NCI-H526 treated with DMSO at 0.1 percent for 48 hours (cell line): ENCODE results near the gene BRINP2.

Experiments
- DNase-seq: peaks from one replicate; lab custom pipeline; 2025; lab: John Stamatoyannopoulos, UW

BRINP2 gene

DNA sequence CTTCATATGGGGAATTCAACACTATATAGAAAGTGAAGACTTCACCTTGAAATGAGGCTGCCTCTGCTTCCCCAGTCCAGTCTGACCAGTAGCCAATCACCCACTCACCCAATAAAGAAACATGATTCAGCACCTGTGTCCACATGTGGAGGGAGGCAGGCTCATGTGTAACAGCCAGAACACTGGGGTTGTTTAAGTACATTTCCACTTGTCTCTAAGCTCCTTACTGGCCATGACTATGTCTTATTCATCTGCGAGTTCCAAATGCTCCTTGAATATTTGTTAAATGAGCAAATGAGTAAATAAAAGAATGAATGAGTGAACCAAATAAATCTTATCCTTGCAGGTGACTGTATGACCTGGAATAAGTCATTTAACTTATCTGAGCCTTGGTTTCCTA lies 100.1 kb downstream of the BRINP2 start:
- DNase-seq = no peak

DNA sequence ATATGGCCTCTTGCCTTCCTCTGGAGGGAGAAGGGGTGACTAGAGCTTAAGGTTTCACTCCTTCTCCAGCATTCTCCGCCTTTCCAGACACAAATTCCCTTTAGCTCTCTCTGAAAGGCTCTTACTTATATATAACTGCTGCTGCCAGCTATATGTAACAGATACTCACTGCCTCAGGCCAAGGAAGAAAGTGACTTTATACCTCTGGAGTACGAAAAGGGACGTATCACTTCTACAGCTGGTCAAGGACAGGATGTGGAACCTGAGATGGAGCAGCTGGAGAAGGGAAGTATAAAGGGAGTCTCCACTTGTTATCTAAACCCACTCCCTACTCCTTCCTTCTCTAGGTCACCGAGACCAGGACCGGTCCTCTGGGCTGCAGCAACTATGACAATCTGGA lies 102.4 kb downstream of the BRINP2 start:
- no peak for DNase-seq

DNA sequence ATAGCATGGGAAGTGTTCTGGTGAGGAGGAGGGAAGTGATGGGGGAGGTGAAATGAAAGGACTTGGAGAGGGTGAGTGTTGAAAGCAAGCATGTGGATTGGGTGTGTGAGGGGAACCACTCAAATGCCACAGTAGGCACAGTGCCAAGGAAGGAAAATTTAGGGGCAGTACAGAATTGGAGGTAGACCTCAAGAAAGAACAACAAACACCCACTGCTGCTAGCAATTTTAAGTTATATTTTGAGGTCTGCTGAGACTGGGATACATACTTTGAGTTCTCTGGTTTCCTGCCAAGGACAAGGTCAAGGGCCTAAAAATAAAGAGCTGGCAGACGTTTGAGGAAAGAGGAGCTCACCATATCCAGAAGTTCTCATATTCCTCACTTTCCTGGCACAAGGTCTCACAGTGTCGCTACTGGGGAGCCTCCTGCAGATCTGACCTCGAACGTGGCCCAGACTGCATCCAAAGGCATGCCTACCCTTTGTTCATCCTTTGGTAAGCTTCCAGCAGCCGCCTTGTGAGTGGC lies 104.0 kb downstream of the BRINP2 start:
- DNase-seq = no peak

DNA sequence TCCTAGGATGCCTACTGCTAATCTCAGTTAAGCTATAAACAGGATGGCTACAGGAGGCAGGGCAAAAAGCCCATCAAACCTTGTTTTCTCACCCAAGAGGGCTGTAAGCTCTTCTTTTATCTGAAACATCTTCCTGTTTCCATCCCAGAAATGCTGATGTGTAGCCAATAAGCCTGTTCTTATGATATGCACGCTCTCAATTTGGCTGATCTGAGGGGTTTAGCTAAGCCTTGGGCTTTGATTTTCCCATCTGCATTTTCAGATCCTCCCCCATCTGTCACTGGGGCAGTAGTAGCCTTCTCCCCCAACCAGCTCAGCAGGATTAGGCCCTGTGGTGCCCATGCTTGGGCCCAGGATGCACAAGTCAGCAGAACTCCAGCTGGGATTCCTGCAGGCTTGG lies 105.0 kb downstream of the BRINP2 start:
- no peak for DNase-seq

DNA sequence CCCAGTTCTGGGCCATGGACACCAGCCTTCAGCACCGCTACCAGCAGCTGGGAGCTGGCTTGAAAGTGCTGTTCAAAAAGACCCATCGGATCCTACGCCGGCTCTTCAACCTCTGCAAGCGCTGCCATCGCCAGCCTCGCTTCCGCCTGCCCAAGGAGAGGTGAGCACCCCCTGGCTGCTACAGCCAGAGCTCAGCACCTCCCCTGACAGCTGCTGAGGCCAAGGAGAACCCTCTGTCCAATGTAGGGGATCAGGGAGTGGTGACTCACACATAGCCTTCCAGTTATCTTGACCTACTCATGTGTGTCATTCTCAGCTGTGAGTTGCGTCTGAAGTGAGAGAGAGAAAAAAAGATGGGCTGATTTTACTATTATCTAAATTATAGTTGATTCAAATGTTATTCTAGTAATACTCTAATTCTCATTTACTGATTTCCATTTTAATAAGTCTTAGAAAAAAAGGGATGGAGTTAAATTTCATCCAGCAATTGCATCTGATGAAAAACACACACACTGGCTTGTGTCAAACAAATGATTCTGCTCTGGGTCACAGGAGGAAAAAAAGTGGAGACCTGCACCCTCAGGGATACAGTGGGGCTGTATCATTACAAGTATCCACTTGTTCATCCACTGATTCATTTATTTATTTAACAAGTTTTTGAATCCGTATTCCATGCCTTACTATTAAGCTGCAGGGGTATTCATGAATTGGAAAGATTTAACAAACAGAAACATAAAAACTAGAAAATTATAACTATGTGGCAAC lies 108.0 kb downstream of the BRINP2 start:
- DNase-seq = no peak

DNA sequence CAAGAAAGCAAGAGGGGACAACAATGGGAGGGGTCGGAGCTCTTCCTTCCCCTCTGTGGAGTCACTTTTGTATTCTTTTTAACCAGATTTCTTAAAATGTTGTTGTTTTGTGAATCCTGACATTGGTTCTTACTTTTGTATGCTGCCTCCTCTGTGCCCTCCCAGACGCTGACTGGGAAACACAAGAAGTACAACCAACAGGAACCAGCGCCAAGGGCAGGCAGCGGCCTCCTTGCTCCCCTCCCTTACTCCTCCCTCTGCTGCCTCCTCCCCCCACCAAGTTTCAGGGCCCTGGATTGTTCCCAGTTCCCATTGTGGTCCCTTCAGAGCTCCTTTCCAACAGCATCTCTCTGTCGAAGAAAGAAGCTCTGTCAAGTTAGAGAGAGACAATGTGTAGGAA lies 111.1 kb downstream of the BRINP2 start:
- no peak for DNase-seq

DNA sequence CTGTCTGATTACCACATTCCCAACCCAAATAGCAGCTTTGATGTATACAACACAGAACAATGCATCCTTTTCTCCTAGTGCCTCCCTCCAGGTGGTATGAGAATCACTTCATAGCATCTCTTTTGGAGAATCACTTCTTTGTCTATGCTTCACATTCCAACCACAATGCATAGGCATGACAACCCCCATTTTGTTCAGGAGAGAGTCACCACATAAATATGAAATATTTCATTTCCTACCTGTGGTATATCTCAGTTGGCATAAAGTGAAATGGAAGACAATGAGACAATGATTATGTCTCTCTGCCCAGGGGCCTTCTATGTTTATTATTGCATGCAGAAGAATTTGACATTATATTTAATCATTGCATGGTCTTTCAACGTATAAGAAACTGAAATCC lies 112.2 kb downstream of the BRINP2 start:
- no peak for DNase-seq

DNA sequence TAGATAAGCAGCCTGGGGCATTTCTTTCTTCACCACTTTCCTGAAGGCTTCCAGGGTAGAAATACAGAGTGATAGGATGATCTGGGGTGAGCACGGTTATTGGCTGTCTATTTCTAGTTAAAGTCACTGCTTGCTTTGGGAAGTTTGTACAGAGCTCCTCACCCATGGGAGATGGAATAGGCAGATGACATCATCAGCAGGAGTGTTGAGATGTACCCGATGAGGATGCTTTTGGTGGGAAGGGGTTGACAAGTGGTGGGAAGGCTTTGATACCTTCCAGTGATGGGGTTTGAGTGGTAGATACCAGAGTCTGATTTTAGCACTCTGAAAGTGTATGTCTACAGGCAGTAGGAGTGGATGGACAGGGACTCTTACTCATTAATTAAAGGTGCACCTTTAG lies 112.6 kb downstream of the BRINP2 start:
- DNase-seq = no peak

DNA sequence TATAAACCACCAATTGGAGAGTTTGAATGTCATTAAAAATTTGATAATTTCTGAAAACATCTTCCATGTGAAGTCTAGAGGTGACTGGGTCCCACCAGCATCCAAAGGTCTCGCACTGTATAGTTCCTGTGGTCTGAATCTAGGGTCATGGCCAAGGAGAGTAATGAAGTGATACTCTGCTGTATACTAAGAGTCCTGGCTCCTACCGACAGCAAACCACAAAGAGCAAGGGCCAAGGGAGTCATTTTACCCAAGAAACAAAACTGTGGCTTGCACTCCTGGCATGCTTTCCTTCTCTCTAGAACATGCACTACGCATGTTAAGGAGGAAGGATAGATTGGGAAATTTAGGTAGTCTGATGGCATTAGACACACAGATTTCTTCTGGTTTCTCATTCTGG lies 115.6 kb downstream of the BRINP2 start:
- DNase-seq = no peak

DNA sequence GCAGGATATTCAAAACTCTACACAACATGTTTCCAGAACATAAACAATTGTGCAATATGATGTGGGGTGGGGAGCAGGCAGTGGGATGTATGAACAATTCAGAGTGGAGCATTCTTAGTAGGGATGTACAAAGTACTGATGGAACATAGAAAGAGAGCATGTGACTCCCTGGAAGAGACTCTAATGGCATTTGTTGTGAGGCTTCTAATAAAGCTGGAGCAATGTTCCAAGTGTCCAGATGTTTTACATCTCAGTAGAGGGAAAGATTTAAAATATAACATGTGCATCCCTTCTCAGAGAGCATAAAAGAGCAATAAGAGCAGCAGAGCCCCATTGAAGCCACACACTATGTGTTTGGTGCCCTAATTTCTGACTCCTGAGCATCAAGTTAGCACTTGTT lies 116.5 kb downstream of the BRINP2 start:
- no peak for DNase-seq

DNA sequence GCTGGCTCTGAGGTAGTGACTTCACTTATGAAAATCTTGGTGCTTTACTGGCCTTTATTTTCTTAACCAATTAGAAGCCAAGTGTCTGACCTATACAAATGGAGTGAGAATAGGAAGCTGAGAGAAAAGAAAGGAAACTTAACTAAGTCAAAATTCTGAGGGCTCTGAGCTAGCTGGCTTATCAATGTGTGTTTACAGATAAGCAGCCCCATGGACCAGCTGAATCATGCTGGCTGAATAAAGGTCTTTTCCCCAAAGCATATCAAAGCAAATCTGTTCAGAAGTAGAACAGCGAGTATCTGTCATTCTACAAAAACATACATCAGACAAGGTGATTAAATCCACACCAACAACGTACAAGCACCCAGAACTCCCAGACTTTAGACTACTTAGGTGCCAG lies 117.2 kb downstream of the BRINP2 start:
- DNase-seq = no peak

DNA sequence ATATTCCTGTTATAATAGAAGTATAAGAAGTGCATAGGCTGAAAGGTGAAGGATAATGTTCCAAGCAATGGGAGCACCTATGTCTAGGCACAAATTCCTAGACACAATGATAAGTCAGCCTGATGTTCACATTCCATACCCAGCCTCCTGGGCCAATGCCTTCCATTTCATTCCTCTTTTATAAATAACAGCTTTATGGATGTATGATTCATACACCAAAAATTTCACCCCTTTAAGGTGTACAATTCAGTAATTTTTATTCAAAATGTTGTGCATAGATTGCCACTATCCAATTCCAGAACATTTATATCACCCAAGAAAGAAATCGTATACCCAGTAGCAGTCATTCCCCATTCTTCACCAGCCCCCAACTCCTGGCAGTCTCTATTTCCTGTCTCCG lies 118.8 kb downstream of the BRINP2 start:
- DNase-seq = no peak

DNA sequence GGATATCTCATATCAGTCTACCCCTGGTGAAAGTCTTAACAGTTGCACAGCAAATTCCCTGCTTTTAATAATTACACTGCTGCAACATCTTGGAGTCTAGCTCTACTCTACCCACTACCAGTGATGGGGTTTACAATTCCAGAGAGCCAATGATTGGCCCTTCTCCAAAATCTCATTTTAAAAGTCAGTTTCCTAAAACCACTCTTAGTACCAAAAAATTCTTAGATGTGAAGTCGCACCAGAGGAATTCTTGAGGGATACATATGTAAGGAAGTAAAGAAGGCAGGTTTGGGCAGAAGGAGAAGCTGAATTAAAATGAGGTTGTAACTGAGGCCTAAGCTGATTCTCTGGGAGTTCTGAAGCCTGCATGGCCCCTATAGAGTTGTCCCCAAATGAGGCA lies 129.7 kb downstream of the BRINP2 start:
- no peak for DNase-seq

DNA sequence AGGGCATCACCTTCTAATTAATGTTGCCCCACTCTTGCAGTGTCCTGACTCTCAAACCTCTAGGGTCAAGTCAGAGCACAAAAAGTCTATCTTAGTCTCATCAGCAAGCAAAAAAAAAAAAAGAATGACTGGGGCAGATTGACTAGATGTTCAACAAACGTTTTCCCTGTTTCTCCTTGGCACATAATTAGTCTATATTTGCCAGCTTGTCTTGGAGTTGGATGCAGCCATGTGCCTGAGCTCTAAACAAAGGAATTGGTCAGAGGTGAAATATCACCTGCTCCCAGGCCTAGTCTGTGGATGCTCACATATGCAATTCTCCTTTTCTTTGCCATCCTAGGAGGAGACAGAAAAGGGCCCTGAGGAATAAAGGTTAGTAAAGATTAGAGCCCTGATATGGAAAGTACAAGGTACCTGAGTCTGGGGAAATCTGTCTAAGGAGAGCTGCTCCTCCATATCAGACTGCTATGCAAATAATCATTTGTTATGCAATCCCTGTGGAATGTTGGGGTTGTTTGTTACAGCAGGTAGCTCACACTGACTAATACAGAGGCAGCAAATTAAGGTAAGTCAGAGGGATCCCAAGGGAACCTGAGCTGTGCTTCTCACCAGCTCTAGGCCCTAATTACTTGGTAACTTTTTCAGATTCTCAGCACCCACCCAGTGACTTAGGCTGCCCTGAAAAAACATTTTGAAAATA lies 130.8 kb downstream of the BRINP2 start:
- no peak for DNase-seq

DNA sequence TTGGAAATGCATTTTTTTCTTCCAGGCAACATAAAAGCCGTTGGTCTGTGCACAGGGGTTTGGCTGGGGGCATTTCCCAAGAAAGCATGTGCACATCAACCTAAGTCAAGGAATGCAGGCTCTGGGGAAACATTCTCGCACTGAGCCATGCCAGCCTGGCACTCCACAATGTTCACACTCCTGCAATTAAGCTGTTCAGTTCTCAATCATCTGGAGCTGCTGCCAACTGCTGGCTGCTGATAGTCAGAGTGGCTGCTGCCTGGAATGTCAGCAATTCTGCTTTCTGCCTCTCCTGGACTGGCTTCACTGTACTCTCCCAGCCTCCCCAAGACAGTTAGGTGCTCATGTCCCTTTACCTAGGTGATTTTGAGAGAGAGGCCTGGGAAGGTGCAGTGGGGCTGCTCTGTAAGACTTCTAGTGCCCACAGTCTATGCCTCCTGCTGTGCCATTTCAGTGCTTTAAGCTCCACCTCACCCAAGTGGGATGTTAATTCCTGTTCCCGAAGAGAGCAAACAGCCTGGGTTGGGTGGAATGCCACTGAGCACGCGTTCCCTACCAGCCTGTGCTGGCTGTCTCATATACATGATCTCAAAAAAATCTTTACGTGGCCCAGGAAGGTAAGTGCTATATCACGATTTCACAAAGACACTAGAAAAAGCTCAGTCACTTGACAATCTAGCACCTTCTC lies 131.7 kb downstream of the BRINP2 start:
- DNase-seq = no peak

DNA sequence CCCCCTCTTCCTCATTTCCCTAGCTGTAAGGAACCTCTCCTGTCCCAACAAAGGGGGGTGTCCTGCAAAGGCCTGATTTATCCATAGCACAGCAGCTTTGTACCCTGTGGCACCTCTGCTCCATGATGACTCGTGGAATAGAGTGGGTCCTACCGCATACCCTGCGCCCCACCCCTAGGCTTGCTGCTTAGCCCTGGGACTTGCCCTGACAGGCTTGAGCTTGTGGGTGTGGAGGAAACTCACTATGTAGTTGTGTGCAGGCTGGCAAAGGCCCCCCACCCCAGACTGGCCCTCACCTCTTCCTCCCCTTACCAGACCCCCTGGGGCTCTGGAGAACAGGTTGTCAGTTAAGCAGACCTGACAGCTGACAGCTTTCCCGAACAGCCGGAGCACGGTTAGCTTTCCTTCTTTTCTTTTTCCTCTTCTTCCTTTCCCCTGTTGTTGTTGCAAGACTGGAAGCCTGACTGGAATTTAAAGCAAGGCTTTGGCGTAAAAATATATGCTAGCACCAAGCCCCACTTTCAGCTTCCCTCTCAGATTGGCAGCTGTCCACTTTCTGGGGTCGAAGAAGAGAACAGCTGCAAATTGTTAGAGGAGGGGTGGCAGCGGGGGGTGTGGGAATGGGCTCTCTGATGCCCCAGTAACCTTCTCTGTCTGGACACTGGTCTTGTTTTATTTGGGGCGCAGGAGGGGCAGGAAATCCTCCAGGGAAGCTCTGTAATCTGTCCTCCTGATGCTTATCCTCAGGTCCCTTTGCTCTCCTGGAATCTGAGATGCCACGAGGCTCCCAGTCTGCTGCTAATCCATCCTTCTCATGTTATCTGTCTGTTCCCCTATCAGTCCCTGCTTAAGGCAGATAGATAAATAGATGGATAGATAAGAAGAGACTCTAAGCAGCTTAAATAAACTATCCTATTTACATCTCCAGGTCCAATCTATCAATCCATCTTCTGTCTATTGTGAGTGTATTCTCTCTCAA lies 134.6 kb downstream of the BRINP2 start:
- DNase-seq = no peak

DNA sequence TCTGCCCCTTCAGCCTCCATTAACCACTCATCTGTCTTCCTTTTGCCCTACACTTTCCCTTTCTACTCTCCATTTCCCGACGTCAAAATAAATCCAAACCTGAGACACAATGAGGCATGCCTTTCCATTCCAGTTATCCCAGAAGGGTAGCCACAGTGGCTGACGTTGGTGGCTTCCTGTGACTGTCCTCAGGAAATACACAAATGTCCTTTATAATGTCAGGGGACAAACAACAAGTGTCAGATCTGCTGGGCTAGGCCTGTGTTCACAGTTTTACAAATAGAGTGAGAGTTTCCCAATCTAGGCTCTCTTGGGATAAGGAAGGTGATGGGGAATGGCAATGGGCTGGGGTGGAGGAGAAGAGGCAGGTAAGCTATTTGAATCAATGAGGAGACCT lies 135.3 kb downstream of the BRINP2 start:
- no peak for DNase-seq

DNA sequence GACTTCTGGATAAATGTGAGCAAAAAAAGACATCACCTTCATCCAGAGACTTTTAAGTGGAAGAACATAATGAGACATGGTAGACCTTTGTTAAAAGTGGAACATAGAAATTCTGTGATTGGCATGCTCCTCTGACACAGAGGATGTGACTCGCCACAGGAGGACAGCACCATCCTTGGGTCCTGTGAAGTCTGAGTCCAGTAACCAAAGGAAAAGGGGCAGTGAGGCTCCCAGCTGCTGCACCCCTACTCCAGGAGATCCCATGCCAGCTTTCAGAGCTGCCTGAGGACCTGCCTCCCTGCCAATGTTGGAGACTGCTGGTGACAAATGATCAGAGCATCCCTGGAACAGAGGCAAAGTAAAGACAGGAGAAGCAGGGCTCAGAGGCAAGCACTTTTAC lies 136.2 kb downstream of the BRINP2 start:
- DNase-seq = no peak

DNA sequence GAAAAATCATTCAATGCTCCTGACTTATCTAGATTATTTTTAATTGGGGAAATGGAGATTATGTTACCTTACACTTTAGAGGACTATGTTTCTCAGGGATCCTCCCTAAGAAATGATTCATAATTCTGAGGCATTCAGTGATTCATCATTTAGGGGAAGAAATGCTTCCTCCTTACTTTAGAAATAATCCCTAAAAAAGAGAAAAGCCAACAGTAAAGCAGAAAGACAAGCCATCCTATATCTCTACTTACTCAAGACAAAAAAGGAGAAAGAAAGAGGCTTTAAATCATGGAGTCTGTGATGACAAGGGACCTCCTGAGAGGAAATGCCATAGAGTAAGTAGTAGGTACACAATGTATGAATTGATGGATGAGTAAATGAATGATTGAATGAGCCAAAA lies 137.0 kb downstream of the BRINP2 start:
- DNase-seq = no peak

DNA sequence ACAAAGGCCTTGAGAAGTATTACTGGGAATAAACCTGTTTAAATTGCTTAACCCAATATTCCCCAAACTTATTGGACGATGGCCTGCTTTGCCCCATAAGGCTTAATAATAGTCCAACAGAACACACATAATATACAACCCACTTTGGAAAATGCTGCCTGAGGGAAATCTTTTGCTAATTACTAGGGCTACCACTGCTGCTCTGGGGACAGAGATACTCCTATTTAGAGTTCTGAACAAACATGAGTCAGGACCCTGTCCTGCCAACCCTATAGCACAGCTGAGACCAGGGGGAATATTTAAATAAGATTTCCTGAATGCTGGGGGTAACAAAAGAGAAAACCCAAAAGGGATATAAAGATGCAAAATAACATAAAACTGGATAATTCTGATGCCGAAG lies 139.1 kb downstream of the BRINP2 start:
- DNase-seq = no peak

DNA sequence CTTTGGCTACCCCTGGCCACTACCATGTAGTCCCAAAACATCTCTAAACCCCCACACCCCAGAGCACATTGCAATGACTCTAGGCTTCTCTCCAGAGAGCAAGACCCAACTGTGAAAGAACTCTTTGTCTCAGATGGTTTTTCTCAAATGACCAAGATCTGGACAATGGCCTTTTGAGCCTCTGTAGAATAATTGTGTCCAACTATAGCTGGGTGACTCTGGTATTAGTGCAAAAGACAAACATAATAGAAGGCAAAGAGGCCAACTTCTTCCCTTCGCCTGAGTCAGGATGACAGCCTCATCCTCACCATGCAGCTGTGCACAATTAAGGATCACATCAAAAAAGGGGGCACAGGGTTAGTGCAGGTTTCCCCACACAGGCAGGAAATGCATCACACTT lies 139.6 kb downstream of the BRINP2 start:
- DNase-seq = no peak

DNA sequence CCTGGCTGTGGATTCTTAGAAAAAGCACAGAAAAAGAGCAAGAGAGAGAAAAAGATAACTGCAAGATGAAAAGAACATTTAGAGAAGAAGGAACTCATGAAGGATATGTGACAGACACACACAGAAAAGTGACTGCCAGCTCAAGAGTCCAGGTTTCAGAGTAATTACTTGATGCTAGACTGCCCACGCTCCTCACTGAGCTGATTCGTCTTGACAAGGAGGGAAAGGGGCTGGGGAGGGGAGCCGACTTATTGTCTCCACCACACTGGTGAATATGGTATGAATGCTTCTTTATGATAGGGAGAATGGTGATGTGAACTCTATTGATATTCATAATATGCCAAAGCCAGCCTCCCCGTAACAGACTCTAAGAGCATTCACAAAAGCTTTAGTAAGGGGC lies 140.4 kb downstream of the BRINP2 start:
- peak; percentile 43 for DNase-seq
